Measurements from ENCODE around the gene SLC1A4. TPM values are rescaled to one million over a fixed set of nuclear protein-coding genes. Genes with fewer than 3 reads are reported as not detected.

The SLC1A4 gene
- total RNA-seq, 1 donor from 2014 or later = 45.9 TPM

DNA sequence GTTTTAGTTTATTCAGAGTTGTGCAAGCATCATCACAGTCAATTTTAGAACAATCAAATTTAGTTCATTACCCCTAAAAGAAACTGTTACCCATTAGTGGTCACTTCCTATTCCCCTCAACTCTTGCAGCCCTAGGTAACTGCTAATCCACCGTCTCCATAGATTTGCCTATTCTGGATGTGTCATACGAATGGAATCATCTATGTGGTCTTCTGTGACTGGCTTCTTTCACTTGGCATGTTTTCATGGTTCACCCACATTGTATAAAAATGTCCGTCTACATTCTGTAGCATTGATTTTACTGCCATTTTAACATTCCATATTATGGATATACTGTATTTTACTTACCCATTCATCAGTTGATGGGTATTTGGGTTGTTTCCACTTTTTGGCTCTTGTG lies 61.7 kb downstream of the SLC1A4 start:
- Histone ChIP-seq H3K4me1 (ENCODE audit: insufficient read depth, low read length) (no peaks in the 10 kb centered on the region), H3K27ac (ENCODE audit: low read depth, low read length) (no peak overlapping the region), H3K4me2 (ENCODE audit: low read length) (no peak overlapping the region), H3K9me3 (ENCODE audit: insufficient read depth, low read depth, low read length) (no peaks in the 10 kb centered on the region), H3K79me2 (ENCODE audit: insufficient read depth, low read length) (no peaks in the 10 kb centered on the region), H2AFZ (ENCODE audit: low read depth, low read length) (no peak overlapping the region), H3K36me3 (ENCODE audit: insufficient read depth, low read length) (no peaks in the 10 kb centered on the region), H4K20me1 (ENCODE audit: insufficient read depth, low read length) (no peaks in the 10 kb centered on the region), H3K9ac (ENCODE audit: low read length) (no peak overlapping the region), H3K4me3 (ENCODE audit: insufficient read depth, low read depth, low read length) (no peak overlapping the region), H3K27me3 (ENCODE audit: insufficient read depth, low read length) (no peaks in the 10 kb centered on the region)
- Mint-ChIP-seq H3K9me3 (ENCODE audit: unreplicated experiment) (peaks cover 4% of the 10 kb centered on the region), H3K27me3 (ENCODE audit: low read depth, unreplicated experiment) (peaks cover 7% of the 10 kb centered on the region), H3K4me1 (ENCODE audit: low read depth, unreplicated experiment) (peaks cover under 1% of the 10 kb centered on the region), H3K36me3 (ENCODE audit: low read depth, unreplicated experiment) (no peaks in the 10 kb centered on the region), H3K27ac (ENCODE audit: unreplicated experiment) (no peak overlapping the region), H3K4me3 (ENCODE audit: unreplicated experiment) (no peak overlapping the region)
- TF ChIP-seq, protein P1, sequence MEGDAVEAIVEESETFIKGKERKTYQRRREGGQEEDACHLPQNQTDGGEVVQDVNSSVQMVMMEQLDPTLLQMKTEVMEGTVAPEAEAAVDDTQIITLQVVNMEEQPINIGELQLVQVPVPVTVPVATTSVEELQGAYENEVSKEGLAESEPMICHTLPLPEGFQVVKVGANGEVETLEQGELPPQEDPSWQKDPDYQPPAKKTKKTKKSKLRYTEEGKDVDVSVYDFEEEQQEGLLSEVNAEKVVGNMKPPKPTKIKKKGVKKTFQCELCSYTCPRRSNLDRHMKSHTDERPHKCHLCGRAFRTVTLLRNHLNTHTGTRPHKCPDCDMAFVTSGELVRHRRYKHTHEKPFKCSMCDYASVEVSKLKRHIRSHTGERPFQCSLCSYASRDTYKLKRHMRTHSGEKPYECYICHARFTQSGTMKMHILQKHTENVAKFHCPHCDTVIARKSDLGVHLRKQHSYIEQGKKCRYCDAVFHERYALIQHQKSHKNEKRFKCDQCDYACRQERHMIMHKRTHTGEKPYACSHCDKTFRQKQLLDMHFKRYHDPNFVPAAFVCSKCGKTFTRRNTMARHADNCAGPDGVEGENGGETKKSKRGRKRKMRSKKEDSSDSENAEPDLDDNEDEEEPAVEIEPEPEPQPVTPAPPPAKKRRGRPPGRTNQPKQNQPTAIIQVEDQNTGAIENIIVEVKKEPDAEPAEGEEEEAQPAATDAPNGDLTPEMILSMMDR (IDR thresholded peaks at IDR 0.05; ENCODE audit: insufficient read depth, low read depth, low read length) = no peak
- no peak for TF ChIP-seq EZH2 (IDR thresholded peaks at IDR 0.05; ENCODE audit: insufficient read depth, low read length)
- no peak for FAIRE-seq
- DNase-seq (ENCODE audit: low read depth) = peak; percentile 62

DNA sequence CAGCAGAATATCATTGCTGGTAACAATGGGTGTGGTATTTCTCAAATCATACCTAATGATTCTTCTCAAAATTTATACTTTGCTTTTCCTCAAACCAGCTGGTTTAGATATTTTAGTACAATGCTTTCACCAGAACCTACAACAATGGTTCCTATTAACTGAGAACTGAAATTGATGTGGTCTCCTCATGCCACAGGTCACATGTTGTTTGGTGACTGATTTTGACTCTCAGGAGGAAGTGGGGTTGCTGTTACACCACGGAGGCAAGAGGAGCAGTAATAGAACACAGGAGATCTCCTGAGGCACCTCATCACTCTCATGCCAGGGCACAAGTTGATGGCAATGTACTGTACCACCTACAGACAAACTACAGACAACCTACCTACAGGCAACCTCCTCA lies 64.0 kb downstream of the SLC1A4 start:
- Histone ChIP-seq H3K79me2 (ENCODE audit: insufficient read depth, low read length) (peaks cover 8% of the 10 kb centered on the region), H3K4me2 (ENCODE audit: low read length) (no peak overlapping the region), H3K27me3 (ENCODE audit: insufficient read depth, low read length) (no peaks in the 10 kb centered on the region), H2AFZ (ENCODE audit: low read depth, low read length) (no peak overlapping the region), H3K9me3 (ENCODE audit: insufficient read depth, low read depth, low read length) (no peaks in the 10 kb centered on the region), H3K4me3 (ENCODE audit: insufficient read depth, low read depth, low read length) (no peak overlapping the region), H3K9ac (ENCODE audit: low read length) (no peak overlapping the region), H3K36me3 (ENCODE audit: insufficient read depth, low read length) (no peaks in the 10 kb centered on the region), H3K4me1 (ENCODE audit: insufficient read depth, low read length) (peaks cover 9% of the 10 kb centered on the region), H4K20me1 (ENCODE audit: insufficient read depth, low read length) (peaks cover 12% of the 10 kb centered on the region), H3K27ac (ENCODE audit: low read depth, low read length) (no peak overlapping the region)
- Mint-ChIP-seq H3K36me3 (ENCODE audit: low read depth, unreplicated experiment) (peaks cover 2% of the 10 kb centered on the region), H3K9me3 (ENCODE audit: unreplicated experiment) (peaks cover 4% of the 10 kb centered on the region), H3K27me3 (ENCODE audit: low read depth, unreplicated experiment) (peaks cover 7% of the 10 kb centered on the region), H3K27ac (ENCODE audit: unreplicated experiment) (no peak overlapping the region), H3K4me3 (ENCODE audit: unreplicated experiment) (no peak overlapping the region), H3K4me1 (ENCODE audit: low read depth, unreplicated experiment) (peaks cover 8% of the 10 kb centered on the region)
- FAIRE-seq (no peak), DNase-seq (ENCODE audit: low read depth) (no peak)
- TF ChIP-seq, protein P1 (IDR thresholded peaks at IDR 0.05; ENCODE audit: insufficient read depth, low read depth, low read length) = no peak
- no peak for TF ChIP-seq EZH2 (IDR thresholded peaks at IDR 0.05; ENCODE audit: insufficient read depth, low read length)

DNA sequence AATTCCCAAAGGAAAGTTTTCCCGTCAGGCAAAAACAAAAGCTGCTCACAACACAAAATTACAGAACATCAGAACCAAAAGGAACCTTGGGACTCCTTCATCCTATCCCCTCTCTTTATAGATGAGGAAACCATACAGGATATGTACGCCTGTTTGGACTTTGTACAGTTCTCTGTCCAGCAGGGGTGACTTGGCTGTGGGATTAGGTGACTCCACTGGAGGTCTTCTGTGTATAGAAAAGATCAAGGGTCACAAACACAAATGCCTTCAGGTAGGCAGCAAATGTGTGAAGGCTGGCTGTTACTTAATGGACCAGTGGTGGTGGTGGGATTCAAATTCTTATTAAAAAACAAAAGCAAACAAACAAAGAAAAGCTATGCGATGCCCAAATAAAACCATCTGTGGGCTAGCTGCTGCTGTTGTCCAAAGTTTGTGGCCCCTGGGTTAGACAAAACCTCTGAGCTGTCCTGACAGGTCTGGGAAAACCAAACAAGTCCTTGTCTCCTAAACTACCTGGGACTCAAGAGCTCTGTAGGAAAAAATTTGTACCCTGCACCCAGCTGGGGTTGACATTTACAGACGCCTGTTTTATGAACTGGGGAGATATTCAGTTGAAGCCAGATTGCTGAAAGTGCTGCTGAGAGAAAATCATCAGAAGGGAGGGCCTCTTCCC lies 65.7 kb downstream of the SLC1A4 start:
- no peaks in the 10 kb centered on the region for H3K9me3 ChIP-seq (ENCODE audit: insufficient read depth, low read depth, low read length)
- H3K4me1 Mint-ChIP-seq (ENCODE audit: low read depth, unreplicated experiment) = peaks cover 8% of the 10 kb centered on the region
- no peaks in the 10 kb centered on the region for H3K36me3 ChIP-seq (ENCODE audit: insufficient read depth, low read length)
- DNase-seq (ENCODE audit: low read depth) (no peak), FAIRE-seq (no peak)
- H3K9ac ChIP-seq (ENCODE audit: low read length) = no peak overlapping the region
- peaks cover 7% of the 10 kb centered on the region for H3K27me3 Mint-ChIP-seq (ENCODE audit: low read depth, unreplicated experiment)
- no peak overlapping the region for H2AFZ ChIP-seq (ENCODE audit: low read depth, low read length)
- H3K4me2 ChIP-seq (ENCODE audit: low read length) = peak overlapping the region; percentile 86
- H3K4me1 ChIP-seq (ENCODE audit: insufficient read depth, low read length) = peaks cover 9% of the 10 kb centered on the region
- peaks cover 21% of the 10 kb centered on the region for H3K79me2 ChIP-seq (ENCODE audit: insufficient read depth, low read length)
- no peak overlapping the region for H3K4me3 ChIP-seq (ENCODE audit: insufficient read depth, low read depth, low read length)
- no peak overlapping the region for H3K27ac ChIP-seq (ENCODE audit: low read depth, low read length)
- peak overlapping the region; percentile 95 for H3K4me3 Mint-ChIP-seq (ENCODE audit: unreplicated experiment)
- H3K27ac Mint-ChIP-seq (ENCODE audit: unreplicated experiment) = no peak overlapping the region
- TF ChIP-seq, protein P1 (IDR thresholded peaks at IDR 0.05; ENCODE audit: insufficient read depth, low read depth, low read length) = no peak
- H4K20me1 ChIP-seq (ENCODE audit: insufficient read depth, low read length) = peaks cover 26% of the 10 kb centered on the region
- H3K9me3 Mint-ChIP-seq (ENCODE audit: unreplicated experiment) = peaks cover 4% of the 10 kb centered on the region
- H3K27me3 ChIP-seq (ENCODE audit: insufficient read depth, low read length) = no peaks in the 10 kb centered on the region
- peaks cover 2% of the 10 kb centered on the region for H3K36me3 Mint-ChIP-seq (ENCODE audit: low read depth, unreplicated experiment)
